ENCODE measurements around the gene STK11. TPM values are rescaled to one million over a fixed set of nuclear protein-coding genes. Genes with fewer than 3 reads are reported as not detected.

STK11 gene
- total and polyA plus RNA-seq, 2 donors (not counting 3 experiments of a cell fraction or from before 2014, with no cell fraction given) = 39.4 to 75.4 TPM

GRCh38 chr19:1227304-1228054 is 21.9 kb downstream of the STK11 start:
- no peak for DNase-seq (ENCODE audit: low read depth, low spot score)
- CTCF ChIA-PET = interaction anchor here (0.9 kb wide), 1 partner anchor 14 kb away, joined by 3 read pairs; no protein-coding TSS in a partner anchor
- FAIRE-seq = no peak
- dilution Hi-C loops (cut with MboI; ENCODE audit: extremely low pct_ligation_motif_present, low sequenced_read_pairs) (no loop called here), intact Hi-C loops (cut with micrococcal nuclease) (no loop called here)
- no peaks in the 10 kb centered on the region for H3K79me2 ChIP-seq (ENCODE audit: control insufficient read depth, insufficient read depth, low read length)
- no peaks in the 10 kb centered on the region for H3K9me1 ChIP-seq (replicated peaks; ENCODE audit: control insufficient read depth, extremely low read depth, insufficient read depth, low read length)
- no peaks in the 10 kb centered on the region for H3K9me3 ChIP-seq (replicated peaks; ENCODE audit: control insufficient read depth, insufficient read depth, low read length)
- H3K36me3 ChIP-seq (ENCODE audit: control insufficient read depth in 2 of 2, extremely low read depth in 1 of 2, insufficient read depth in 2 of 2, low read length in 2 of 2) = peaks cover 5 to 15% of the 10 kb centered on the region in 2 experiments
- no peaks in the 10 kb centered on the region for H3K27me3 ChIP-seq (ENCODE audit: control insufficient read depth in 2 of 2, insufficient read depth in 2 of 2, low read length in 2 of 2)
- H2AFZ ChIP-seq (ENCODE audit: low read depth, low read length) = no peak overlapping the region
- POLR2A ChIA-PET = no interaction called here
- no peaks in the 10 kb centered on the region for H4K20me1 ChIP-seq (replicated peaks; ENCODE audit: control insufficient read depth, extremely low read depth, insufficient read depth, low read length)
- H3K4me1 ChIP-seq (ENCODE audit: control insufficient read depth, extremely low read depth, insufficient read depth, low read length) = peaks cover 2% of the 10 kb centered on the region
- BruUV-seq (replicated peaks) = no TSS peak
- H3K9ac ChIP-seq (replicated peaks; ENCODE audit: extremely low read depth, insufficient read depth, low read length) = no peak overlapping the region
- H3K4me2 ChIP-seq (ENCODE audit: insufficient read depth, low read length) = no peak overlapping the region
- TF ChIP-seq FOS (IDR thresholded peaks at IDR 0.05; ENCODE audit: borderline replicate concordance, insufficient read depth, low read length) (no peak), MYC (IDR thresholded peaks at IDR 0.05; ENCODE audit: low read depth, low read length) (no peak), CTCF (IDR thresholded peaks at IDR 0.05; ENCODE audit: extremely low read depth in 1 of 2, insufficient read depth in 1 of 2, low read depth in 1 of 2, low read length in 2 of 2) (no peak), EZH2 (IDR thresholded peaks at IDR 0.05; ENCODE audit: borderline replicate concordance, low read depth, low read length, severe bottlenecking) (no peak), GATA2 (IDR thresholded peaks at IDR 0.05; ENCODE audit: insufficient read depth, insufficient read length, low read depth, low read length) (no peak), POLR2A (IDR thresholded peaks at IDR 0.05; ENCODE audit: low read depth, low read length) (no peak), MAX (IDR thresholded peaks at IDR 0.05; ENCODE audit: insufficient read depth, insufficient read length) (no peak), JUN (IDR thresholded peaks at IDR 0.05; ENCODE audit: borderline replicate concordance, insufficient read depth, insufficient read length, low read depth) (no peak), POLR2AphosphoS5 (IDR thresholded peaks at IDR 0.05; ENCODE audit: insufficient read depth, low read depth, low read length) (no peak)
- H3K4me3 ChIP-seq (replicated peaks in 1 of 3; ENCODE audit: insufficient read depth in 1 of 3, low read depth in 1 of 3, low read length in 3 of 3) = no peak overlapping the region
- H3K27ac ChIP-seq (ENCODE audit: insufficient read depth, low read depth, low read length) = no peak overlapping the region
